Erythroblast (primary cell): ENCODE data around the gene WSB1.

Experiments used
- GATA1 ChIP-seq: IDR thresholded peaks from 2 replicates; pipeline ENCODE4 v1.6.1; 2011; ENCODE audit warnings: low read depth, mild to moderate bottlenecking, control low read depth, low read length, moderate library complexity
- POLR2A ChIP-seq: IDR thresholded peaks from 2 replicates; pipeline ENCODE4 v1.6.1; 2011; ENCODE audit warnings: mild to moderate bottlenecking, low read length

DNA sequence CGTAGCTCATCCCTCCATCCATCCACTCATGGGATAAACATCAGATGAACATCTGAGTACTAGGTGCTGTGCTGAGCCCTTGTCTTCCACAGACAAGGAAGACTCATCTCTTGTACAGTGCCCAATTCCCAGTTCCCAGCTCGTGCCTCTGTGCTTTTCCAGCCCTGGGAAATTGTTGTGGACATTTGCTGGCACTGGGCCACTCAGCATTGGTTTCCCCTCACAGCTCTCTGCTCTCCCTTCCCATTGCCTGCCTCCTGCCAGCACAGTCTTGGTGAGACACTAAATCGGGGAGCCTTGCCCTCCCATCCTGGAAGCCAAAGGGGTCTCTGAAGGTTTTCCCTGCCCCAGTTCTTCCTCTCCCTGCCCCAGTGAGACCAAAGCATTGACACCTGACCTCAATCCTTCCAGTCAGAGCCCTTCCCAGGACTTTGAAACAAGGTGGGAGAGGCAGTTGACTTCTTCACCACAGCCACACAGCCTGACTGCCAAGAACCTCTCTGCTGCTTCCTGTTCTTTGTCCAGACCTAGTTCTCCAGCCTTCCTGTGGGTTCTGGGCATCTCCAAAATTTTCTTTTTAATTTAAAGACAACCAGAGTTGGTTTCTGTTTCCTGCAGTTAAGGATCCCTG lies 50.2 kb downstream of the WSB1 start:
- no peak for TF ChIP-seq POLR2A
- TF ChIP-seq GATA1, result no peak
